ENCODE data around the gene KRT76. TPM values are rescaled to one million over a fixed set of nuclear protein-coding genes. Genes with fewer than 3 reads are reported as not detected.

Gene KRT76
- total RNA-seq (2014; rRNA removed; shearing (Covaris generic)) = 0.21 TPM in 1 of 2 replicates, not detected in the other

DNA sequence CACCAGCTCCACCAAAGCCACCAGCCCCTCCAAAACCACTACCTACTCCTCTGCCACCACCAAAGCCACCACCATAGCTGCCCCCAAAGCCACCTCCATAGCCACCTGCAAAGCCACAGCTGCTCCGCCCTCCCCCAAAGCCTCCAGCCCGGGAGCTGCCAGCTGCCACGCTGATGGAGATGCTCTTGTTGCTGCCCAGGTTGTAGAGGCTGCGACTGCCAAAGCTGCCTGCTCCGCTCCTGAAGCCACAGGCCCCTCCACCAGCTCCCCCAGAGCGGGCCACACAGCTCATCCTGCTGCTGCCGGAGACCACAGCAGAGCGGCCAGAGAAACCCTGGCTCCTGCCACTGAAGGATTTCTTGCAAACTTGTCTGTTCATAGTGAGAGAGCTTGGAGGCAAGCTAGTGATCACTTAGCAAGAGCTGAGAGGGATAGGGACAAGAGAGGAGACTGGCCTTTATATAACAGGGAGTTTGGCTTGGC lies at the start of gene KRT76:
TSS of gene KRT76 (minus strand) at position 433 of the 483 bp plus-strand sequence. CDS start at position 379, 54 bp downstream.
- H3K4me3 ChIP-seq = no peak within 1 kb of the TSS
- peak in 1 of 2 experiments; percentile 78 for DNase-seq (ENCODE audit: low read depth in 1 of 2, low spot score in 2 of 2)
- H3K4me1 ChIP-seq (replicated peaks) = no peaks in the 10 kb centered on the region
- peaks cover 100% of the 10 kb centered on the region for H3K27me3 ChIP-seq (replicated peaks)
- no peaks in the 10 kb centered on the region for H3K36me3 ChIP-seq
- peaks cover 16% of the 10 kb centered on the region for H3K9me3 ChIP-seq (replicated peaks)
- no peak within 1 kb of the TSS for H3K27ac ChIP-seq

DNA sequence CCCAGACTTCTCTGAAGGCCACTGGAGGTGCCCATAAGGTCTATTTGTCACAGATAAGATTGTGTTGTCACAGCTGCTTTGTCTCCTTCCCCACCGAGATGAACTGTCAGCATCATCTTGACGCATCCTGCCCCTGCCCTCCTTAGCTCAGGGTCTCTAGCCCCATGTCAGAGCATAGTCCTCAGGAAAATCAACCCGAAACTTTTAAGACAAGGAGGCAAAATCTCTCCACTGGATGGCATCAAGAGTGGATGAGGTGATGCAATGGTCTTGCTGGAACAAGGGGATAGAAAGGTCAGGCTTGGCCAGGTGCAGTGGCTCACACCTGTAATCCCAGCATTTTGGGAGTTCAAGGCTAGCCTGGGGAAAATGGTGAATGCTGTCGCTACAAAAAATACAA lies 48.8 kb upstream of the KRT76 start:
- Histone ChIP-seq H3K27ac (no peak overlapping the region), H3K4me3 (no peak overlapping the region), H3K4me1 (replicated peaks) (peaks cover 14% of the 10 kb centered on the region), H3K27me3 (replicated peaks) (peaks cover 82% of the 10 kb centered on the region), H3K9me3 (replicated peaks) (peaks cover 24% of the 10 kb centered on the region), H3K36me3 (no peaks in the 10 kb centered on the region)
- DNase-seq (ENCODE audit: low read depth in 1 of 2, low spot score in 2 of 2) = peak in 1 of 2 experiments; percentile 92

DNA sequence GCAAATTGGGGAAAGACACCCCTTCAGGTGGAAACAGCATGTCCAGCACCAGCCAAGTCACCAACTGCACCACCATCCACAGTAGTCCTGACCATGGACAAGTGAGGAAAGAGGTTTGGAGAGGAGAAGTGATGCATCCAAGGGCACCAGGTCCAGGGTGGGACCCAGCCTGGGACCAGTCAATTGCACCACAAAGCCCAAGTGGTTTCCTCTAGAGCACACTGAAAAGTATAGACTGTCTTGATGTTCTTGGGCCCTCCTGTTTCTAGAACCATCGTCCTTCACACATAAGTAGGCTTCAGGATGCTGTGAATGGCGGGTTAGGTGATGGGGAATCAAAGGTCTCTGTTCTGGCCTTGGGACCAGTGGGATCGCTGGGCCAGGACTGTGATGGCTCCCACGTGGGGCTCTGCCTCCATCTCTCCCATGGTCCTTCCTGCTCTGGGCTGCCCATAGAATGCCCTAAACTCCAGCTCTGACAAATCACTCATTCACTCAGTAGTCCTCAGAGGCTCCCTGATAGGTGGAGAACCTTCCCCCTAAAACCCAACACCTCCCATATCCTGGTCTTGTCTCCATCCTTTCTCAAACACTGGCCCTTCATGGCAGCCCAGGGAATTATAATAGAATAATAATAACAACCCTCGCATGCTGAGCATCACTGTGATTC lies 47.7 kb upstream of the KRT76 start:
- H3K36me3 ChIP-seq = no peaks in the 10 kb centered on the region
- H3K9me3 ChIP-seq (replicated peaks) = peaks cover 22% of the 10 kb centered on the region
- H3K27me3 ChIP-seq (replicated peaks) = peaks cover 82% of the 10 kb centered on the region
- peak; percentile 85 to 96 for DNase-seq (ENCODE audit: low read depth in 1 of 2, low spot score in 2 of 2)
- peaks cover 17% of the 10 kb centered on the region for H3K4me1 ChIP-seq (replicated peaks)
- H3K4me3 ChIP-seq = no peak overlapping the region
- H3K27ac ChIP-seq = no peak overlapping the region

DNA sequence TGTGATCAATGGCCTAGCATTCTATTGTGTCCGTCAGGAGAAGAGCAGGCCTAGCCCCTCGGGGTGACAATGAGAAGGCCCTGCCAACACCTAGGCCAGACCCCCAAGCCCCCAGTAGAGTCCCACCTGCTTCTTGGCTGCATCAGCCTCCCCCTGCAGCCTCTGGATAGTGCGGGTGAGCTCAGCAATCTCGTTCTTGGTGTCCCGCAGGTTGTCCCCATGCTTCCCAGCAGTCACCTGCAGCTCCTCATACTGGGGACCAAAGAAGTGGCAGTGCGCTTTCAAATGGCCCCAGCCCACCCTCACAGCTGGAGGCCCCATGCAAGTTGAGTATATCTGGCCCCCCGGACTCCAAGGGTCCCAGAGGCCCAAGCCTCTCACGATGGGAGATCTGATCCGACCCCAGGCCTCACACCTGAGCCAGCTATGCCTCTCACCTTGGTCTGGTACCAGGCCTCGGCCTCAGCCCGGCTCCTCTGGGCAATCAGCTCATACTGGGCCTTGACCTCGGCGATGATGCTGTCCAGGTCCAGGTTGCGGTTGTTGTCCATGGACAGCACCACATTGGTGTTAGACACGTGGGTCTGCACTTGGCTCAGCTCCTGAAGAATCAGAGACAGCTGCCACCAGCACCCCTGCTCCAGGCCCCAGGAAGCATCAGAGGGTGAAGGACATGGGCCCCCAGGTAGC lies 46.8 kb upstream of the KRT76 start:
- Histone ChIP-seq H3K27ac (no peak overlapping the region), H3K27me3 (replicated peaks) (peaks cover 82% of the 10 kb centered on the region), H3K4me1 (replicated peaks) (peaks cover 18% of the 10 kb centered on the region), H3K36me3 (no peaks in the 10 kb centered on the region), H3K4me3 (no peak overlapping the region), H3K9me3 (replicated peaks) (peaks cover 19% of the 10 kb centered on the region)
- peak; percentile 75 to 98 for DNase-seq (ENCODE audit: low read depth in 1 of 2, low spot score in 2 of 2)

DNA sequence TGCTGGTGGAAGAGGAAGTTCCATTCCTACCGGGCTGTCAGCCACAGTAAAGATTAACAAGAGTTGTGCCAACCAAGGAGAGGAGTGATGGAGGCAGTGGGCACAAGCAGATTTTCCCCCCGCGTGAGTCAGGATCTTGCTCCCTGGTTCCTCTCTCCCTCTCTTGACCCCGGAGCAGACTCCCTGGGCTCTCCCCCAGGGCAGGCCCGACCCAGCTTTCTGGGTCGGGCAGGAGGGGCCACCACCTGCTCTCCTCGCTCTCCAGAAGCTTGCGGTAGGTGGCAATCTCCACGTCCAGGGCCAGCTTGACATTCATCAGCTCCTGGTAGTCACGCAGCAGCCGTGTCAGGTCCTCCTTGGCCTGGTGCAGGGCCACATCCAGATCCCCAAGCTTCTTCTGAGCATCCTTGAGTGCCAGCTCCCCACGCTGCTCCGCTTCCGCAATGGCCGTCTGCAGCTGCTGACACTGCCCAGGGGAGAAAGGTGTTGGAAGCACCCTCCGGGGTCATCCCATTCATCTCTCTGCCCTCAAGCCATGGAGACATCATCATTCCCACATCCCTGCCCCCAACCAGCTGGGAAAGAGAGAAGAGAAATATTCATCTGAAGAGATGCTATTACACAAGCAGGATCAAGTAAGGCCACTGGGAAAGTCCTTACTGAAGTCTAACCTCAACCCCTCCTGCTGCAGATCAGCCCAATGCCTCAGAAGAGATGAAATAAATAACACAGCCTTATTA lies 45.8 kb upstream of the KRT76 start:
- Histone ChIP-seq H3K27me3 (replicated peaks) (peaks cover 82% of the 10 kb centered on the region), H3K9me3 (replicated peaks) (peaks cover 11% of the 10 kb centered on the region), H3K4me1 (replicated peaks) (peaks cover 18% of the 10 kb centered on the region), H3K27ac (no peak overlapping the region), H3K4me3 (no peak overlapping the region), H3K36me3 (no peaks in the 10 kb centered on the region)
- DNase-seq (ENCODE audit: low read depth in 1 of 2, low spot score in 2 of 2) = peak; percentile 91 to 98

DNA sequence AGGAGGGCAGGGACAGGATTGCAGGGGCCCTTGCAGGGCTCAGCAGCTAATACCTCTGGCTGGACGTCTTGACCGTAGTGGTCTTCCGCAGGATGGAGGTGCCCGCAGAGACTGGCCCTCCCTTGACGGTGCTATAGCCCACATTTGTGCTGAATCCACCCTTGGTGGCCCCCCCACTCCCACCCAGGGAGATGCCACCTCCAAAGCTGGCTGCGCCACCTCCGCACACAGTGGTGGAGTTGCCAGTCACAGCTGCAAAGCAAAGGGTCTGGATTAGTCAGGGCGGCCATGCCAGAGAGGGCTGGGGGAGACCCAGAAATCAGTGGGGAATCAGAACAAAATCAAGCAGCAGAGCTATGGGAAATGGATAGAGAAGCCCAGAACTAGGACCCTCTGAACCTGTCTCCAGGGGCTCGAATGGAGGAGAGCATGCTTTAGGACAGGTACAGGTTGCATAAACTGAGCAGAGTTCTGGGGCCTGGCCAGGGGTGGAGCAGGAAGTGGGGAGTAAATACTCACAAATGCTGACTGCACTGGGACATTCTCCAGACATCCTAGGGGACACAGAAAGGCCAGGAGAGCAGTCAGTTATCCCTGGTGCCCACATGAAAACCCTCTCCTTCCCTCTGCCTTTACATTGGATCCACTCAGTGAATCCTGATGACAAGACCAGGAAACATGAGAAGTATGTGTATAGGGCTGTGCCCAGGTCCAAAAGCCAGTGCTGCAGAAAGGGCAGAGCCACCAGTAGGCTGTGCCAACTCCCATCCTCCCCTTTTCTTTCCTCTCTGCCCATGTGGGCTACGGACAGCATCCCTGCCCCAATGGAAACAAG lies 44.9 kb upstream of the KRT76 start:
- Histone ChIP-seq H3K27me3 (replicated peaks) (peaks cover 90% of the 10 kb centered on the region), H3K4me1 (replicated peaks) (peaks cover 11% of the 10 kb centered on the region), H3K27ac (no peak overlapping the region), H3K4me3 (no peak overlapping the region), H3K9me3 (replicated peaks) (peaks cover 17% of the 10 kb centered on the region), H3K36me3 (no peaks in the 10 kb centered on the region)
- DNase-seq (ENCODE audit: low read depth in 1 of 2, low spot score in 2 of 2) = peak in 1 of 2 experiments; percentile 98

DNA sequence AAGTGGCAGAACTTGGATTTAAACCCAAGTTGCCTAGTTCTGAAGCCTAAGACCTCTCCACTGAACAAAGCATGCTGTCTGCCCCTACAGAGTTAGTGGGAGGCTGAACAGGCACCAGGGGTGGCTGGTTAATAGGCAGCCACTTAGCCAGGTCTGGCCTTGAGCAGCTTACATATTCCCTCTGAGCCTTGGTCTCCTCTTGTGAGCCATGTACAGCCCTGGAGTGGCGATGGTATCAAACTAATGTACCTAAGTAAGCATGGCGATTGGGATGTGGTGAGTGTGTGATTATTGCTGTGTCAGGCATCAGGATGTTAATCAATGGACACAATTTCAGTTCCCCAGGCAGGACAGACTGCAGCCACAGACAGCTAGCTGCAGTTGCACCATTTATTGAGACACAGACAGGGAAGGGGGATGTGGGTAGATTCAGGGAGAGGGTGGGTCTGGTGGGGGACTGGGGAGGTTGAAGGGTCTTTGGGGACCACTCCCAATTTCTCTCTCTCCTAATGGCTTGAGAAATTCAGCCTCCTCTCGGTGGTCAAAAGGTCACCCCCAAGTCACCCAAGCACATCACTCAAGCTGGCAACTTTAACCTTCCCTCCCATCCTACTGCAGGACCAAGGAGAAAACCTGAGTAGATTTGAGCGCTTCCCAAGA lies 44.1 kb upstream of the KRT76 start:
- H3K4me1 ChIP-seq (replicated peaks) = peaks cover 6% of the 10 kb centered on the region; the same call in 1 of the 2 replicates
- no peak overlapping the region for H3K4me3 ChIP-seq
- H3K9me3 ChIP-seq (replicated peaks) = peaks cover 15% of the 10 kb centered on the region
- peak in 1 of 2 experiments; percentile 94 for DNase-seq (ENCODE audit: low read depth in 1 of 2, low spot score in 2 of 2)
- H3K36me3 ChIP-seq = no peaks in the 10 kb centered on the region
- no peak overlapping the region for H3K27ac ChIP-seq
- H3K27me3 ChIP-seq (replicated peaks) = peaks cover 97% of the 10 kb centered on the region

DNA sequence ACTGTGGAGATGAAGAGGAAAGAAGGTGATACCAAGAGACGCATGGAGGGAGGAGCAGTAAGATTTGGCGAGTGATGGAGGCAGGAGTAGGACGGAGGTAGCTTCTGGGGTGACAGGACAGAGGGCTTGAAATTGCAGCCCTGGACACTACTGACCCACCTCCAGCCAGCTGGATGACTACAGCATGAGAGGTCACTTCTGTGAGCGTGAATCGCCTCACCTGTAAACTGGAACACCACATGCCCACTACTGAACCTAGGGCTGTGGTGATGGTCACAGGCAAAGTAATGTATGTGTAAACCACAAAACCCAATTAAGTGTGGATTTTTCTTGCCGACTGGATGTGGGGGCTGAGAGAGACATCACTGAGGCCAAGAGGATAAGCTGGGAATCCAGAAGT lies 43.4 kb upstream of the KRT76 start:
- Histone ChIP-seq H3K4me3 (no peak overlapping the region), H3K36me3 (no peaks in the 10 kb centered on the region), H3K9me3 (replicated peaks) (peaks cover 13% of the 10 kb centered on the region), H3K4me1 (replicated peaks) (peaks cover 6% of the 10 kb centered on the region; the same call in 1 of the 2 replicates), H3K27ac (no peak overlapping the region), H3K27me3 (replicated peaks) (peaks cover 97% of the 10 kb centered on the region)
- peak; percentile 88 to 95 for DNase-seq (ENCODE audit: low read depth in 1 of 2, low spot score in 2 of 2)

DNA sequence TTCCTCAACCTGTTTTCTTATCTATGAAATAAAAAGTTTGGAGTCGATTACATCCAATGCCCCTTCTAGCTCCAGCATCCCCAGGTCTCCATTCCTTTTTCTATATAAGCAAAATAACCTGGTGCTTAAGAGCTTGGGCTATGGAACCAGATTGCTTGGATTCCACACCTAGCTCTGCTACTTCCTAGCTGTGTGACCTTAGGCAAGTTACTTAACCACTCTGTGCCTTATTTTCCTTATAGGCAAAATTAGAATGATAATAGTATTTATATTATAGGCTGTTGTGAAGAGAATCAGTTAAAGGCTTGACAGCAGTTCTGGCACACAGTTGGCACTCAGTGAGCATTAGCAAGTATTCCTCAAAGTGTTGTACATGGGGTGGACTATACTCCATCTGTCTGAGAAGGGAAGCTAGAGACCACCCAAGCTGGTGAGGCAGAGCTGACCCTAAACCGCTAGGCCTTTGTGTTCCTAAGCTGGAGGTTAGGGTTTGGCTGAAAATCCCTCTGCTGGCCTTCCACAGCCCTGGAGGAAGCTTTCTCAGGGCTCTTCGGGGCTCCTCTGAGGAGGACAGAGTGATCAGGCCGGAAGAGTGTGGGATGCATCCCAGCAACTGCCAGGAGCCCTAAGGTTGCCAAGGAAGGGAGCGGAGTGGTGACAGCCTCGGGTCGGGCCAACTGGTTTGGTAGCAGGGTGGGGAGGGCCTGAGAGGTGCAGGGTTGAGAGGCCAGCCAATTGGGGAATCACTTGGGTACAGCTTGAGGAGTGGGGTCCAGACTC lies 42.8 kb upstream of the KRT76 start:
- peak; percentile 88 to 98 for DNase-seq (ENCODE audit: low read depth in 1 of 2, low spot score in 2 of 2)
- H3K4me3 ChIP-seq = no peak overlapping the region
- peaks cover 12% of the 10 kb centered on the region for H3K9me3 ChIP-seq (replicated peaks)
- peaks cover 6% of the 10 kb centered on the region; the same call in 1 of the 2 replicates for H3K4me1 ChIP-seq (replicated peaks)
- H3K27me3 ChIP-seq (replicated peaks) = peaks cover 97% of the 10 kb centered on the region
- H3K36me3 ChIP-seq = no peaks in the 10 kb centered on the region
- no peak overlapping the region for H3K27ac ChIP-seq

DNA sequence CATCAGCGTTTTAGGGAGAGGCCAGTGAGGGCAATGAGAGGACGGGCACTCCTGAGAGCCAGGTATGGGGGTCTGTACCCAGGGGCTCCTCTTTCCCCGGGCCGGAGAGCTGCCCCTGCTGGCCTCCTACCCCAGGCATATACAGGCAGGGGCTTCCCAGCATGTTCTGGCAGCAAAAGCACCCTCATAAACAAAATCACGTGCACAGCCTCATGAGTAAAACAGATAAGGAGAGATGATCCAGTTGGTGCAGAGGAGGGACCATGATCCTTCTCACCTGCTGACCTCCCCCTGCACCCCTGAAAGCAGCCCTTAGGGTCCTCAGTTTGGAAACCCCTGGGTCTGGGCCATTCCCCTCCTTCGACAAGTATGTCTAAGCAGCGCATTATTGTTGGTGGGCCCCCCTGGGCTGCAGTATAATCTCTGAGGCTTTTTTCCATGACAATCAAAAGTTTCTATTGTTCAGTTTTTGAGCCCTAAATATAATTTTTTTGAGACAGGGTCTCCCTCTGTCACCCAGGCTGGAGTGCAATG lies 41.8 kb upstream of the KRT76 start:
- no peak overlapping the region for H3K4me3 ChIP-seq
- H3K36me3 ChIP-seq = no peaks in the 10 kb centered on the region
- peaks cover 9% of the 10 kb centered on the region; the same call in 1 of the 2 replicates for H3K4me1 ChIP-seq (replicated peaks)
- H3K9me3 ChIP-seq (replicated peaks) = peaks cover 12% of the 10 kb centered on the region
- H3K27ac ChIP-seq = no peak overlapping the region
- DNase-seq (ENCODE audit: low read depth in 1 of 2, low spot score in 2 of 2) = peak in 1 of 2 experiments; percentile 95
- peaks cover 97% of the 10 kb centered on the region for H3K27me3 ChIP-seq (replicated peaks)

DNA sequence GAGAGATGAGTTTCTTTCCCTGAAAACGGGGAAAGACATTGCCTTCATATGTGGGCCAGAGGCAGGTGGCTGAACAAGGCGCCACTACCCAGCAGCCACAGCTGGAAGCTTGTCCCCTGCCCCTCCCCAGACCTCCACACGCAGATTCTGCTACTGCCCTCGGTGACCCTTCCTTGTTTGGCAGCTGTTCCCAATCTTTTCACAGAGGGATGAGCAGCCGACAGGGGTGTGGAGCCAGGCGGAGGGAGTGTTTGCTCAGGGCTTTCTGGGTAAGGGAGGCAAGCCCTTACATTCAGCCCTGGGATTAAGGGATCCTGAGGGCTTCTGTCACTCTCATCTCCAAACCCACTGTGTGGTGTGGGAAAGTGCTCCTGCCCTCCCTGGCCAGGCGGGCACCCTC lies 41.2 kb upstream of the KRT76 start:
- Histone ChIP-seq H3K9me3 (replicated peaks) (peaks cover 12% of the 10 kb centered on the region), H3K4me3 (no peak overlapping the region), H3K27ac (no peak overlapping the region), H3K36me3 (no peaks in the 10 kb centered on the region), H3K4me1 (replicated peaks) (peaks cover 9% of the 10 kb centered on the region; the same call in 1 of the 2 replicates), H3K27me3 (replicated peaks) (peaks cover 95% of the 10 kb centered on the region)
- peak in 1 of 2 experiments; percentile 97 for DNase-seq (ENCODE audit: low read depth in 1 of 2, low spot score in 2 of 2)

Measured in SJSA1 (cell line).